GM11168 (cell line): ENCODE measurements around the gene BSG.

Experiments
- in situ Hi-C: fragments of 300-500 bp; cut with MboI; formaldehyde crosslinking; loops from one replicate; pipeline ENCODE4 v1.12.0; 2022; ENCODE audit warnings: low sequenced_read_pairs; ENCODE audit not compliant: unreplicated experiment

Gene BSG

DNA sequence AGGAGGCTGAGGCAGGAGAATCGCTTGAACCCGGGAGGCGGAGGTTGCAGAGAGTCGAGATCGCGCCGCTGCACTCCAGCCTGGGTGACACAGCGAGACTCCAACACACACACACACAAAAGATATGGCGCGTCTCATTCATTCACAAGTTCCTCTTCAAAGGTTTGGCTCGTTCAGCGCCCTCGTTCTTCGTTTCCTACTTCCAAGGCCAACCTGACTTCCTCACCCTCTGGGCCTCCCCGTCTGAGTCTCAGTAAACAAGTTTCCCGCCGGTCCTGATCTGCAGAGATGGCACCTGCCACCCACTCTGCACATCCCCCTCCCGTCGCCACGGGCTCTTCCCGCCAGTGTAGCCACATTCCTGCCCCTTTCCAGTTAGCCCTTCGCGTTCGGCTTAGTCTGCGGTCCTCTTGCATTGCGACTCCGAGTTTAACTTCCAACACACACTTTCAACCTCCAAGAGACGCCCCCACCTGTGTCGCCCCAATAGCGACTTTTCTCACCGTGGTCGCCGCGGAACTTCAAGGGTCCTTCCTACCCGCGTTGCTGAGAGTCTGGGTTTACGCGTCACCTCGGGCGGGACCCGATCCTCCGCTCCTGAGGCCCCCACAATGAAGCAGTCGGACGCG is 1.3 kb upstream of the BSG start:
- in situ Hi-C loops: no loop called here

DNA sequence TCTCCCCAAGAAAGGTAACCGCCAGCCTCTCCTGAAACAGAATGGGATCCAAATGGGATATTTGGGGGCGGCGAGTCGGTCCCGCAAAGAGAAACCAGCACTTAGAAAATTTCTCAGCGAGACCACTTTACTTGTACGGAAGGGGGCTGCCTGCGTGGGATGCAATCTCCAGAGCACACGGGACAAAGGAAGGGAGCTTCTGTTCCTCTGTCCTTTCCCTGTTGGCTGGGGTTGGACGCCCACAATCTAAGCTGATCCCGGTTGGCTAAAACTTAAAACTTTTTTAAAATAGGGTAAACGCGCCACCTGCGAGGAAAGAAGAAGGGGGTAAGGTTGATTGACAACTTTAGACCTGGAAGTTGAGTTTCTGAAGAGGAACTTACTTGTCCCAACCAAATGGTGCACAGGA is 826 bp upstream of the BSG start:
- in situ Hi-C loops: no loop called here

DNA sequence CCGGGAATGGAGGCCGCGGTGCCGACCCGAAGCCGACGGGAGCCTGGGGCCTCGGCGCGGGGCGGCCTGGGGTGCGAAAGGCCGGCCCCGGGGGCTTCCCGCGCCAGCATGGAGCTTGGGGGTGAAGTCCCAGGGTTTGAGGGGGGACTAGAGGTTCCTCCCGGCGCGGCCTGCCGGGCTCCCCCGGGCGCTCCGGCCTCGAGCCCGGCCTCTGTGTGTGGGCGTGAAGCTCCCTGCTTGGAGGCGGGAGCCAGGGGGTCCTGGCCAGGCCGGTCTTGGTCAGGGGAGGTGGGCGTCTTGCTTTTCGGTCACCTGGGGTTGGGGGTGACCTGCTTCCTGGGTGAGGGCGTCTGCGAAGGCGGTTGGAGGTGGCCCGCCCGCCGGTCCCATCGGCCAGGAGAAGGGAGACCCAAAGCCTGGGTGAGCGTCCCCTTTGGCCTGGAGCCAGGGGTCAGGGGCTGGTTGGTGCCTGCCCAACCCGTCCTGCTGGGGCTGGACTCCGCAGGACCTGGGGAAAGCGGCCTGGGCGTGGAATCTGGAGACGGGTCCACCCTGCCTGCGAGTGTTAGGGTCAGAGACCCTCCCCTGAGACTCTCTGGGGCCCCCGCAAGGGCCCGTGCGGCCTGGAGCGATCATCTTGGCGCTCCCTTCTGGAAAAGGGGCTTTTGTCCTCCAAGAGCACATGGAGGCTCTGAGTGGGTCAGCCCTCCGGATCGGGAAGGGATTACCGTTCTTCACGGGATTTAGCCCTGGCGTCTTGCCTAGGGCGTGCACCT is 535 bp downstream of the BSG start:
- in situ Hi-C loops: no loop called here

DNA sequence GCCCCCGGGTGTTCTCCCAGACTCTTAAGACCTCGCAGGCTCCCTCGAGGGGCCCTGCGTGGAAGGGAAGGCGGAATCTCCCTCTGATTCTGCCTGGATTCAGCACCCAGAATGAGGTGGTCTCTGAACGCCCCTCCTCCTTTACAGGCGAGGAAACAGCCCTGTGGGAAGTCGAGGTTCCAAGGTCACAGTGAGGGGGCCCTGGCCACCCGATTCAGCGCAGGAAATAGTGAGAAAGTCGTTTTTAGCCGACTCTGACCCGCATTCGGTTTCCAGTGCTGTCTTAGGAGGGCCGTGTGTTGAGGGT is 1.1 kb downstream of the BSG start:
- in situ Hi-C loops: no loop called here

DNA sequence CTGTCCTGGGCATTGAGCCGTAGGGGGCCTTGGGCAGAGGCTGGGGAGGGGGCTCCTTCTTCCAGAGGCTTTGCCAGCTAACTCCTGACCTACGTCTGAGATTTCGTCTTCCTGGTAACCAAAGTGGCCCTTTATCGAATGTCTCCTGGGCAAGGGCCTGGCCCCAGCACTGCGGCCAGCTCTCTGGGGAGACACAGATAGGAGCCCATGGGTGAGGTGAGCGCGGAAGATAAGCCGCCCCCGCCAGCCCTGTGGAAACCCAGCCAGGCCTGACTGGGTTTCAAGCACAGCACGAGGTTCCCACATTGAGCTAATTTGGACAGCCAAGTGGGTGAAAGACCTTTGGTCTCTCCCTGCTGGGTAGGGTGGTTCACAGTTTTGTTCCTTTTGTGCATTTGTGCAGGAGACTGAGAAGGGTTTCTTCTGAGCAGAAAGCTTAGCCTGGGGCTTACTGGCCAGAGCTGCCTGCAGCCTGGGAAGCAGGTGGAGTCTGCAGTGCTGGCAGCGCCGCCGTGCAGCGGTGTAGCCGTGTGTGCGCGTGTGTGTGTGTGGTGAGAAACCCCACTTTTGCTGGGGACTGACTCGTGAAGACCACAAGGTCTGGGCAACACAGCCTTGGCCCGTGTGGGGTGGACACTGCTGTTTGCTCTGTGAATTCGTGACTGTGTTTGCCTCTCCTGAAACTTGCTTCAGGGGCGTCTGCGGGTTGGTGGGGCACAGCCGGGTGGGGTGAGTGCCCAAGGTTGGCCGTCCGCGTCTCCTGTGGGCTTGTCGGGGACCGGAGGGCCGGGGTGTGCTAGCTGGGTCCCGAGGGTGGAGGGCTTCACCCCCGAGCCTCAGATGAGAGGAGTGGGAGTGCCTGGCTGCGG is 2.5 kb downstream of the BSG start:
- in situ Hi-C loops: loop anchor here (25.0 kb wide), 1 partner anchor 162 kb away; no protein-coding TSS in a partner anchor

DNA sequence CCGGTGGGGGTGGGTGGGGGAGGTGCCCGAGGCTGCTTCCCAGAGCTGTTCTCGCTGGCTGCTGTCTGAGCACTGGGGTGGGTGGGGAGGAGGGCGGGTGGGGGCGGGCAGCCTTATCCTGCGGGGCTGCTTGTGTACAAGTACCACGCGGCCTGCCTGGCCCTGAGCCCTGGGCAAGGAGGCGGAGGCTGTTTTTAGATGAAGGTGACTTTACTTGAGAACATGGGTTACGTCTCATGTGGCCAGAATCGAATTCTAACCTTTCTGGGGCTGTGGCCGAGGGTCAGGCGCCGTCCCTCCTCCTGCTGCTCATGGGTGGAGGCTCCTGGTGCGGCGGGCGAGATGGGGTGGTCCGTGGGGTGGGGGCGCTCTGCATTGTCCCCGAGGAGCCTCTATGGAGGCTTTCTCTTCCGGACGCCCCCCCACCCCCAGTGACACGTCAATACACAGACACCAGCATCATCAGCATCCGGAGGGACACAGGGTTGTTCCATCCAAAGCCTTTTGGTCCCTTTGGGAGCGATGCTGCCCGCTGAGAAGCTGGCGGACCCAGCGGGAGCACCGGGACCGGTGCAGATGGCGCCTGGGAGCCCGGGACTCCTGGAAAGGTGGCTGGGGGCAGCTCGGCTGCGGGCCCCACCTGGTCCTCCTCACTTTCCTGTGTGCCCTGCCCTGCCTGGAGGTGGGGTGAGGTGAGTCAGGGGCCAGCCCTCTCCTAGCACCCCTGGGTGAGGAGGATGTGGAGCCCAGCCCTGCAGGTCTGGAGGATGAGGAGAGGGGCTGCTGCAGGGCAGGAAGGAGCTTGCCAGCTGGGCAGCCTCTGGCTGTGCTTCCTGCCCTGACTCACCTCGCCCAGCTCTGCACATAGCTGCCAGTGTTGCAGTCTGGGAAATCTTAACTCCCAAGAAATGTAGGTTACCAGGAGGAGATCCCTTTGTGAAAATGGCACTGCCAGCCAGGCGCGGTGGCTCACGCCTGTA is 3.4 kb downstream of the BSG start:
- in situ Hi-C loops: loop anchor here (25.0 kb wide), 1 partner anchor 161 kb away; no protein-coding TSS in a partner anchor

DNA sequence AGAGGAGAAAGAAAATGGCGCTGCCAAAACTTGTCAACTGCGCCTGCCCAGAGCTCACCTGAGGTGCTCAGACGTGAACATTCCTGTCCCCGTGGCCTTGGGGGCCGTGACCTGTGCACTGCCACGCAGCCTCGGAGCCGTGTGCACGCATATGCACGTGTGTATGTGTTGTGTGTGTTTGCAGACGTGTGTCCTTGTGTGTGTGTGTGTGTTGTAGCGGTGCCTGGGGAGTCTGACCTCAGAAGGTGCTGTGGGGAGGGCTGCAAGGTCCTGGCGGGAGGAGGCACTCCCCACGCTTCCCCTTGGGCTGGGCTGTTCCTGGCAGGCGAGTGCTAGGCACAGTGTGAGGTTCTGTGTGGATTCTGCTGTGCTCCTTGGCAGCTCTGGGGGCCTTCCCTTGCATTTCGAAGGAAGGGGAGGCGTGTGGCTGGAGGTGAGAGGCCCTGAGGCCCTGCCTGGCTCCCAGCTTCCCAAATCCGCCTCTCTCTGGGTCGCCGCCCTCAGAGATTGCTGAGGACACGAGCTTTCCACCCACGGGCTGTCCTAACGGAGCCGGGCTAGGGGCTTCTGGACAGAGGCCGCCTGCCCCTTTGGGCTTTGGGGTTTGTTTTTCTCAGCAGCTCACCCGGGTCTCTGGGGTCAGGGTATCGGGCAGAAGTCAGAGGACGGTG is 4.5 kb downstream of the BSG start:
- in situ Hi-C loops: loop anchor here (25.0 kb wide), 1 partner anchor 160 kb away; no protein-coding TSS in a partner anchor

DNA sequence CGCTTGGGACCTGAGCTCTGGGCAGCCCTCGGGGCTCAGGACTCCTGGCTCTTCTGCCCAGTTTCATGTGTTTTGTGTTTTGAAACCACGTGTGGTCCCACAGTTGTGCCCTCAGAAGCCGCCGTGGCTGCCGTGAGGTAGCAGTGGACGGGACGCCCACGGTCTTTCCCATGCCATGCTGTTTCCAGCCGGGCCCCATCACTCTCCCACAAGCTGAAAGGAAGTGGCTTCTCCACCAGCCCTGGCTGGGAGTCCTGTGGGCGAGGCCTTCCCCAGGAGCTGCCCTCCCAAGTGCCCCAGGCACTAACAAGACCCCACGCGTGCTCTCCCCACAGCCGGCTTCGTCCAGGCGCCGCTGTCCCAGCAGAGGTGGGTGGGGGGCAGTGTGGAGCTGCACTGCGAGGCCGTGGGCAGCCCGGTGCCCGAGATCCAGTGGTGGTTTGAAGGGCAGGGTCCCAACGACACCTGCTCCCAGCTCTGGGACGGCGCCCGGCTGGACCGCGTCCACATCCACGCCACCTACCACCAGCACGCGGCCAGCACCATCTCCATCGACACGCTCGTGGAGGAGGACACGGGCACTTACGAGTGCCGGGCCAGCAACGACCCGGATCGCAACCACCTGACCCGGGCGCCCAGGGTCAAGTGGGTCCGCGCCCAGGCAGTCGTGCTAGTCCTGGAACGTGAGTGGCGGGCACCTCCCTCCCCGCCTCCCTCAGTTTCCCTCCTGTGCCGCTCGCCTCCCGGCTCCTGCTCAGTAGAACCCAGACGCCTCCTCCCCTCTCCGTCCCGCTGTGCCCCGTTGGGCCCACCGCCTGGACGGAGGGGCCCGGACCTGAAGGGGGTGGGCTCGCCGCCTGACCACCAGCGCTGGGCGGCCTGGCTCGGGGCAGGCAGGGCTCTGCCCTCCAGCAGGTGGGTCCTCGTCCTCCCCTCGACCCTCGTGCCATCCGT is 5.3 kb downstream of the BSG start:
- in situ Hi-C loops: loop anchor here (25.0 kb wide), 1 partner anchor 160 kb away; no protein-coding TSS in a partner anchor

DNA sequence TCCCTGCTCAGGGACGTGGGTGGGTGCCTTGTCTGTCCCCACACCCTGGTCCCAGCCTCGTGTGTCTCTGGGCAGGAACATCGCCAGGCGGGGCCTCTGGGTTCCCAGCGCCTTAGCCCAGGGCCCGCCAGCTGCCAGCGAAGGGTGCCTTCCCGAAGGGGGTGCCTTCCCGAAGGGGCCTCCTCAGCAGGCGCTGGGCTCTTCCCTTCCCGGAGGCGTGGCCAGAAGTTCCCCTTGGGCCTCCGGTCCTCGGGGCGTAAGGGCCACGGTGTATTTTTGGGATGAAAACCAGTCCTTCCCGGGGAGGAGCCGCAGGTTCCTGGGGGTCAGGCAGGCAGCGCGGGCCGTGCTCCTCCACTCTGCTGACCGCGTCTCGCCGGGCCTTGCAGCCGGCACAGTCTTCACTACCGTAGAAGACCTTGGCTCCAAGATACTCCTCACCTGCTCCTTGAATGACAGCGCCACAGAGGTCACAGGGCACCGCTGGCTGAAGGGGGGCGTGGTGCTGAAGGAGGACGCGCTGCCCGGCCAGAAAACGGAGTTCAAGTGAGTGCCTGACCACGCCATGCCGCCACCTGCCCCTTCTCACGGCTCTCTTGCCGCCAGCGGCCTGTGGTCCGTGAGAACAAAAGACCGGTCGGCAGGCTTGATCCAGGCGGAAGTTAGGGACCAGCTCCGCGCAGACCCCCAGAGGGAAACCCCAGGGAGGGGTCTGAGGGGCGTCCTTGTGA is 6.9 kb downstream of the BSG start:
- in situ Hi-C loops: loop anchor here (25.0 kb wide), 1 partner anchor 158 kb away; no protein-coding TSS in a partner anchor

DNA sequence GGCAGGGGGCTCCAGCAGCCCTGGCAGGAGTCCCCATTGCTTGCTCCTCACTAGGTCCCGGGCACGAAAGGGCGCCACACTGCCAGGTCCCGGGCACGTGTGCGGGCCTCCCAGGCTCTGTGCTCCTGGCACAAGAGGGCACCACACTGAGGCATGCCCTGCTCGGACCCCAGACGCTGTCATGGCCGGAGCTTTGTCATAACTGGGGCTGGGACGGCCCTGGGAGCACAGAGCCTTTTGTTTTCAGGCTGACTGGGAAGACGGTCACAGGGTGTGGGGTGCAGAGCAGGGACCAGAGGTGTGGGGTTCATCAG is 7.4 kb downstream of the BSG start:
- in situ Hi-C loops: loop anchor here (25.0 kb wide), 1 partner anchor 158 kb away; no protein-coding TSS in a partner anchor

DNA sequence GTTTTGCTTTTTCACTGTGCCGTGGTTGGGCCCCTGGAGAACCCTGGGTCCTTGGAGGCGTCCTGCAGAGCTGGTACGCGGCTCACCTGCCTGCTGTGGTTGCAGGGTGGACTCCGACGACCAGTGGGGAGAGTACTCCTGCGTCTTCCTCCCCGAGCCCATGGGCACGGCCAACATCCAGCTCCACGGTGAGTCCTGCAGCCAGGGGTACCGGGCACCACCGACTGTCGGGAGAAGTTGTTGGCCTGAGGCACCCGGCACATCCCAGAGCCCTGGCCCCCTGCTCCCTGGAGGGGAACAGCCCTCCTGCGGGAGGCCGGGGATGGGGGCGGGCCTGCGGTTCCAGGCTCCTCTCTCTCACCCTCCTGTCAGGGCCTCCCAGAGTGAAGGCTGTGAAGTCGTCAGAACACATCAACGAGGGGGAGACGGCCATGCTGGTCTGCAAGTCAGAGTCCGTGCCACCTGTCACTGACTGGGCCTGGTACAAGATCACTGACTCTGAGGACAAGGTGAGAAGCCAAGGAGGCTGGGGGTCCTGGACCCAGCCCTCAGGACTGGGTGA is 8.0 kb downstream of the BSG start:
- in situ Hi-C loops: loop anchor here (25.0 kb wide), 1 partner anchor 157 kb away; no protein-coding TSS in a partner anchor

DNA sequence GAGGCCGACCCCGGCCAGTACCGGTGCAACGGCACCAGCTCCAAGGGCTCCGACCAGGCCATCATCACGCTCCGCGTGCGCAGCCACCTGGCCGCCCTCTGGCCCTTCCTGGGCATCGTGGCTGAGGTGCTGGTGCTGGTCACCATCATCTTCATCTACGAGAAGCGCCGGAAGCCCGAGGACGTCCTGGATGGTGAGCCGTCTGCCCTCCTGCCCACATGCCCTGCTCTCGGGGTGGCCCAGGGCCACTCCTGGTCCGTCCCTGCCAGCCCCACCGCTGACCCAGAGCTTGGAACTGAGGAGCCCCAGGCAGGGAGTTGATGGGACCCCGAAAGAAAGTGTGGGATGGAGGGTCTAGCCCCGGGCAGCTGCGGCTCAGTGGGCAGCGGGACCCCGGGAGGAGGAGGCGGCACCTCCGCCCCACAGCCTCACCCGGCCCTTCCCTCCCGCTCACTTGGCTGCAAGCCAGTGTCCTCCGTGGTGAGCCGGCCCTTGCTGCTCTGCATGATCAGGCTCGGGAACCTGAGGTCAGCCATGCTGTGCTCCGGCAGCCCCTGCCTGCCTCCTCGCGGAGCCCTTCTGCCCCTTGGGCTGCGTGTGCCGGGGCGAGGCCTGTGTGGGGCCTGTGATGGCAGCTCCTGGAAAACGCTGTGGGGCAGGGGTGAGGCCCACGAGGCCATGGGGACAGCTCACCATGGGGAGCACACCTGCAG is 9.2 kb downstream of the BSG start:
- in situ Hi-C loops: loop anchor here (25.0 kb wide), 1 partner anchor 156 kb away; no protein-coding TSS in a partner anchor

DNA sequence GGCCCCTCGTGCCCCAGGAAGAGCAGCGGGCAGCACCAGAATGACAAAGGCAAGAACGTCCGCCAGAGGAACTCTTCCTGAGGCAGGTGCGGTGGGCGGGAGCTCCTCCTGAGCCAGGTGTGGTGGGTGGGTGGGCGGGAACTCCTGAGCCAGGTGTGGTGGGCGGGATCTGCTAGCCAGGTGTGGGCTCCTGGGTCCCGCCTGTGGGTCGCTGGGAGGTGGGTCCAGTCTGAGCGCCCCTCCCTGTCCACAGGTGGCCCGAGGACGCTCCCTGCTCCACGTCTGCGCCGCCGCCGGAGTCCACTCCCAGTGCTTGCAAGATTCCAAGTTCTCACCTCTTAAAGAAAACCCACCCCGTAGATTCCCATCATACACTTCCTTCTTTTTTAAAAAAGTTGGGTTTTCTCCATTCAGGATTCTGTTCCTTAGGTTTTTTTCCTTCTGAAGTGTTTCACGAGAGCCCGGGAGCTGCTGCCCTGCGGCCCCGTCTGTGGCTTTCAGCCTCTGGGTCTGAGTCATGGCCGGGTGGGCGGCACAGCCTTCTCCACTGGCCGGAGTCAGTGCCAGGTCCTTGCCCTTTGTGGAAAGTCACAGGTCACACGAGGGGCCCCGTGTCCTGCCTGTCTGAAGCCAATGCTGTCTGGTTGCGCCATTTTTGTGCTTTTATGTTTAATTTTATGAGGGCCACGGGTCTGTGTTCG is 10.3 kb downstream of the BSG start:
- in situ Hi-C loops: loop anchor here (25.0 kb wide), 1 partner anchor 155 kb away; no protein-coding TSS in a partner anchor

DNA sequence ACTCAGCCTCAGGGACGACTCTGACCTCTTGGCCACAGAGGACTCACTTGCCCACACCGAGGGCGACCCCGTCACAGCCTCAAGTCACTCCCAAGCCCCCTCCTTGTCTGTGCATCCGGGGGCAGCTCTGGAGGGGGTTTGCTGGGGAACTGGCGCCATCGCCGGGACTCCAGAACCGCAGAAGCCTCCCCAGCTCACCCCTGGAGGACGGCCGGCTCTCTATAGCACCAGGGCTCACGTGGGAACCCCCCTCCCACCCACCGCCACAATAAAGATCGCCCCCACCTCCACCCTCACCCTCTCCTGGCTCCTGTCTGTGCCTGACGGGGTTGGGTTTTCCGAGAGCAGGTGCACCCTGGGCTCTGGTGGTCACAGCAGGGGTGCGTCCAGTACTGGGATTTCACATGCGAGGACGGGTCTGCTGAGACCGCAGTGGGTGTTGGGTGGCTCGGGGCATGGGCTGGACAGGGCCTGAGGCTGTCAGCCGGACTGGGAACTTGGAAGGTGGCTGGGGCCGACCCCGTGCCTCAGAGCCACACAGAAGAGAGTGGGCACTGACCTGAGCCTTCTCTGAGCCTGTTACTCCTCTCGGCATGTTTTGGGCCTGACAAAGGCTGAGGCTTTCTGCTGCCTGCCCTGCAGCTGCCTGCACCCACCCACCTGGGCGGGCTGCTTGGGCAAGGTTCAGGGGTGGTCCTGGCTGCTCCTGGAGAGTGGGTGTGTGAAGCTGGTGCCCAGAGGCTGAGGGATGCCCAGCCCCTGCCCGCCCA is 11.0 kb downstream of the BSG start:
- in situ Hi-C loops: loop anchor here (25.0 kb wide), 1 partner anchor 154 kb away; no protein-coding TSS in a partner anchor

DNA sequence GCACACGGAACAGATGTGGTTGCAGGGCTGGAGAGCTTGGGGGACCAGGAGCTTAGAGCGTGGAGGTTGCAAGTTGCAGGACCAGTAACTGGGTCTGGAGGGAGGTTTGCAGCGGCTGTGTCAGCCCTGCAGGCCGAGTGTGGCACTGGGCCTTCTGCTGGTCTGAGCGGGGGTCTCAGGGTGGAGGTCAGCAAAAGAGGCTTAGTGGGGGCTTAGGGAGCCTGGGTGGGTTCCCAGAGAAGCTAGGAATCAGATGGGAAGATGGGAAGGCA is 11.5 kb downstream of the BSG start:
- in situ Hi-C loops: loop anchor here (25.0 kb wide), 1 partner anchor 153 kb away; no protein-coding TSS in a partner anchor
